ENCODE results near the gene ABCB8.
A peak's percentile ranks its signal among the peaks of the same experiment; 100 is the strongest.
"Not testable (repeated sequence)": the region's sequence is repeated elsewhere in the genome, so short reads cannot be mapped to it uniquely, and the experiment has no call there.

Gene ABCB8

DNA sequence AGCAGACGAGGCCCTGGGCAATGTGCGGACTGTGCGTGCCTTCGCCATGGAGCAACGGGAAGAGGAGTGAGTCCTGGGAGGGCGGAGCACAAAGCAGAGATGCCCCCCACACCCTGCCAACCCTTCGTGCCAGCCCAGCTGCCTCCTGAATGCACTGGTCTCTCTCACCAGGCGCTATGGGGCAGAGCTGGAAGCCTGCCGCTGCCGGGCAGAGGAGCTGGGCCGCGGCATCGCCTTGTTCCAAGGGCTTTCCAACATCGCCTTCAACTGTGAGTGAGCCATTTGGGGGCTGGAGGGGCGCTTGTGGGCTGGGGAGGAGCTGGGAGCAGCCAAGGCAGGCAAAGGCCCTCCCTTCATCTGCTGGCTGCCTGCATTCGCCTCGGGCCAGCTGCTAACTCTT is 7.7 kb downstream of the ABCB8 start:
- DNase-seq = no peak

GRCh38 chr7:151038951-151039849 is 10.9 kb downstream of the ABCB8 start:
- DNase-seq = no peak

- no peak for DNase-seq
Observed at GRCh38 chr7:151039850-151040548, 11.7 kb downstream of the ABCB8 start.

DNA sequence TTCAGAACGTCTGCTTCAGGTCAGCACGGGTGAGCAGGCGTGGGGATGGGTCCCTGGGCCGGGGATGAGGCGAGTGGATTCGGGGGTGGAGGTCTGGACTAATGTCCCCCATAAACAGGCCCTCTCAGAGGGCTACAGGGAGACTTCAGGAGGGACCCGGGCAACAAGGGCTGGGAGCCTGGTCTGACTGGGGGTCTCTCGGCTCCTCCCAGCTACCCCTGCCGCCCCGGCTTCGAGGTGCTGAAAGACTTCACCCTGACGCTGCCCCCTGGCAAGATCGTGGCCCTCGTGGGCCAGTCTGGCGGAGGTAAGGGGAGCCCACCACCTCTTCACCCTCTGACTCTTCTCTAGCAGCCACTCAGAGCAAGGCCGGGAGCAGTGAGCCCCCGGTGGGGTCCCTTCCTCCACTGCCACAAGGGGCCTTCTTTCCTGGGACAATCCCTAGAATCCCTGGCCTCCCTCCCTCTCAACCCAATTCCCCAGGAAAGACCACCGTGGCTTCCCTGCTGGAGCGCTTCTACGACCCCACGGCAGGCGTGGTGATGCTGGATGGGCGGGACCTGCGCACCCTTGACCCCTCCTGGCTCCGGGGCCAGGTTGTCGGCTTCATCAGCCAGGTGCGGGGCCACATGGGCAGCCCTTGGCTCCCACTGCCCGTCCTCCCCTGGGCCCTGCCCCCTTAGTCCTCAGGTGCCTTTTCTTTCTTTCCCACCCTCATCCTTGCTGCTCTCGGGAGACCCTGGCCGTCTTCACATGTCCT is 12.5 kb downstream of the ABCB8 start:
- no peak for DNase-seq

DNA sequence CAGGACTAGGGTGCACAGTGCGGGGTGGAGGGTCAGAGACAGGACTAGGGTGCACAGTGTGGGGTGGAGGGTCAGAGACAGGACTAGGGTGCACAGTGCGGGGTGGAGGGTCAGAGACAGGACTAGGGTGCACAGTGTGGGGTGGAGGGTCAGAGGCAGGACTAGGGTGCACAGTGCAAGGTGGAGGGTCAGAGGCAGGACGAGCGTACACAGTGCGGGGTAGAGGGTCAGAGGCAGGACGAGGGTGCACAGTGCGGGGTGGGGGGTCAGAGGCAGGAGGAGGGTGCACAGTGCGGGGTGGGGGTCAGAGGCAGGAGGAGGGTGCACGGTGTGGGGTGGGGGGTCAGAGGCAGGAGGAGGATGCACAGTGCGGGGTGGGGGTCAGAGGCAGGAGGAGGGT is 15.2 kb downstream of the ABCB8 start:
- not testable (repeated sequence) for DNase-seq

DNA sequence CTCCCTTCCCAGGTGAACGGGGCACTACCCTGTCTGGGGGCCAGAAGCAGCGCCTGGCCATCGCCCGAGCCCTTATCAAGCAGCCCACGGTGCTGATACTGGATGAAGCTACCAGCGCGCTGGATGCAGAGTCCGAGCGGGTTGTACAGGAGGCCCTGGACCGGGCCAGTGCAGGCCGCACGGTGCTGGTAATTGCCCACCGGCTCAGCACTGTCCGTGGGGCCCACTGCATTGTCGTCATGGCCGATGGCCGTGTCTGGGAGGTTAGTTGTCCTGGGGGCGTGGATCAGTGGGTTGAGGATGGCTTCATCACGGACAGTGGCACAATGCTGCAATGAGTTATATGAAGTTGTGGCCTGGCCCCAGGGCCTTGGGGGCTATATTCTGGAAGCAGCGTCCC is 15.7 kb downstream of the ABCB8 start:
- no peak for DNase-seq

GRCh38 chr7:151045262-151045661 is 17.0 kb downstream of the ABCB8 start:
- no peak for DNase-seq

DNA sequence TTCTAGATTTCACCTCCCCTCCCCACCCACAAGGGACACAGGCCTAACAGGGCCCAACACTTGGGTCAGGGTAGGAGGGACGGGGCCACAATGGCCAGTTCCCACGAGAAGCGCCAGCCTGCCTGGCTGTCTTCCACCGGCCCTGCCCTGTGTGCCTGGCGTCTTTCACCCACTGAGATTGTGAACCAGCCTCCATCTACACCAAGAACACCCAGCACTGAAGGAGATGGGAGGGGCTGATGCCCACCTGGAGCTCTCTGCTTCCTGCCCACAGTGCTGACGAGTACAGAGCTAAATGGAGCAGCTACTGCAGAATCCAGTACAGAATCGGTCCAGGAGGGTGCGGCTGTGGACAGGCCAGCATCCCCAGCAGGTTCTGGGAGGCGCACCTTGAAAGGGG is 17.7 kb downstream of the ABCB8 start:
- DNase-seq = no peak

GRCh38 chr7:151046603-151047573 is 18.6 kb downstream of the ABCB8 start:
- DNase-seq = peak; percentile 42 to 51

GRCh38 chr7:151047976-151048815 is 19.9 kb downstream of the ABCB8 start, which contains the start of gene ASIC3:
Gene ASIC3 (plus strand): TSS chr7:151048531. CDS start chr7:151048886, 355 bp downstream.
- no peak for DNase-seq

- no peak for DNase-seq
Observed at GRCh38 chr7:151048911-151049463, 20.7 kb downstream of the ABCB8 start.

DNA sequence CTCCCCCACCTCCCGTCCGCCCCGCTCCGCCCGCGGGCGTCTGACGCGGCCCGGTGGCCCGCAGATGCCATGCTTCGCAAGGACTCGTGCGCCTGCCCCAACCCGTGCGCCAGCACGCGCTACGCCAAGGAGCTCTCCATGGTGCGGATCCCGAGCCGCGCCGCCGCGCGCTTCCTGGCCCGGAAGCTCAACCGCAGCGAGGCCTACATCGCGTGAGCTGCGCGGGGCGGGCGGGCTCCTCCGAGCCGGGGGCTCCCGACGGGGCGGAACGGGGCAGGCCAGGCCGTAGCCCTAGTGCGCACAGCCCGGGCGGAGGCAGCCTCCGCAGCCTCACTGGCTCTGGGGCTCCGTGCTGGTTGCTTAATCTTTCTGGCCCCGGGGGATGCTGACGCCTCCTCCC is 22.9 kb downstream of the ABCB8 start:
- DNase-seq = no peak

DNA sequence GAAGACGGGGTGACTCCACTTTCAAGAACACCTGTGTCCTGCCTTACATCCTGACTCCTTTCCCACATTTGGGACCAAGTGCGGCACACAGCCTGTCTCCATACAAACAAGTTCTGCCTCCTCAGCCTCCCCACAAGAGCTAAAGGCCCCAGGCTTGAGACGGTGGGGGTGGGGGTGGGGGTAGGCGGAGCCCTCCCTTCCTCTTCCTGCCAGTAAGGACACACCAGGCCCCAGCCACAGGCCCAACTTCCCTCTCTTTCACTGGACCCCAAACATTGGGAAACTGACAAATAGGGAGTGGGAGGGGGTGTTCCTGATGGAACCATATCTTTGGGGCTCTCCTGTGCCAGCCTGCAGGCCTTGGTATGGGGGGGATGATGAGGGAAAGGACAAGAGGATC is 24.8 kb downstream of the ABCB8 start:
- no peak for DNase-seq

DNA sequence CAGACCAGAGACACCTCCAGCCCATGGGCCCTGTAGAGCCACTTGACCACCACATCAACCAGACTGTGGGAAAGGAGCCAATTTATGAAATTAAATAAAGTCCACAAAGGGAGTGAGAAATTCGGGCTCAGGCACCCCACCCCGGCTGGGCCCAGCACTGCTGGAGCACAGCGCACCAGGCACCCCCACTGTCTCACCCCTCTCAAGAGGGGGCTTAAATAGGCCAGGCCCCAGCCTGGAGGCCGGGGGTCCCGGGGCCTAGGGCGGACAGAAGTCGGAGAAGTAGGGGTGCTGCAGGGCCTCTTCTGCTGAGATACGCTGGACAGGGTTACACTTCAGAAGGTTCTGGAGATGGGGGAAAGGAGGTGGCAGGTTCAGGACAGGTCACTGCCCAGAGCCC is 25.5 kb downstream of the ABCB8 start:
- no peak for DNase-seq

DNA sequence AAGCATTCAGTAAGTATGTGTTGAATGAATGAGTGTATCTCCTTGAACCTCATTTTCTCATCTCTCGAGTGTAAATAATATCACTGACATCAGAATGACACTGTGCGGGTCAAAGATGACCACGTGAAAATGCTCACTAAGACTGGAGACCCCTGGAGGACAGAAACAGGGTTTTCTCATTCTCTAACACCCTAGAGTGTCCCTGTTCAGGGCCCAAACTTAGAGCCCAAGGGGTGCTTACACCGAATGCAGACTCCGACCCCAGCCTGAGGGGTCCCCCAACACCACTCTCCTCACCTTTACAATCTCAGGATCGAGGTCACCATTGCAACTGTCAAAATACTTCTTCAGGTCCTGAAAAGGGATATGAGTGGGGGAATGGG is 28.0 kb downstream of the ABCB8 start:
- no peak for DNase-seq

GRCh38 chr7:151056666-151057505 is 28.6 kb downstream of the ABCB8 start:
- no peak for DNase-seq

- peak in 1 of 2 experiments; percentile 60 for DNase-seq
Observed at GRCh38 chr7:151057506-151057988, 29.3 kb downstream of the ABCB8 start, which contains the start of gene CDK5. Gene CDK5 (minus strand): TSS chr7:151057897. CDS start chr7:151057848, 49 bp downstream.

DNA sequence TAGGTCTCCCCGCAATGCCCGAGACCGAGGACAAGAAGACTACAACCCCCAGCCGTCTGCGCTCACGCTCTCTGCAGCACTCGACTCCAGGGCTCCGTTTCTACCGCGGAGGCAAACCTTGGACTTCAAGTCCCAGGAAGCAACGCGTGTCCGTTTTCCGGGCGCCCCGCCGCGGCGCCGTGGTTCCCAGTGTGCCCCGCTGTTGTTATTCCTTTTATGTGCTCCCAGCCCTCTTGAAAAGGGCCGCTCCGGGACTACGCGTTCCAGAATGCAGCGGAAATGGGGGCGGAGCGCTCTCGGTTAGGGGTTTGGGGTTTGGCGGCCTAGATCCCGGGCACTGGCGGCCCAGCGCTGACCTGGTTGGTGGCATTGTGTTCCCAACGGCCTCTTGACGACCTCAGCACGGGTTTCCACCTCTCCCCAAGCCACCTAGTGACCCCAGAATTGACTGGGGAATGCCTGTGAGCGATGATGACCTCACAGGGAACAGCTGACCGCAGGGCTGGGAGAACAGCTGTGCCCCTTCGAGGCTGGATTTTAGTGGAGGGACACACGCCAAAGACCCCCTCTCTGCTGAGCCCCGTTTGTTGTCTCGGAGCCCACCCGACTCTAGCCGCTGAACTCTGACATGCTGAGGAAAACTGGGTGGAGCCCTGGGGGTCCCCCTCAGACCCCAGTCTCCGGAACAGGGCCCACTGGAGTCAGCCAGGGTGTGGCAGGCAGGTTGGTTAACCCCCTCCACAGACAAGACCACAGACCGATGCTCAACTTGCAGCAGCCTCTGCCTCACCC is 29.9 kb downstream of the ABCB8 start:
- peak; percentile 100 for DNase-seq
